ENCODE data around the gene MSH2.

DNA sequence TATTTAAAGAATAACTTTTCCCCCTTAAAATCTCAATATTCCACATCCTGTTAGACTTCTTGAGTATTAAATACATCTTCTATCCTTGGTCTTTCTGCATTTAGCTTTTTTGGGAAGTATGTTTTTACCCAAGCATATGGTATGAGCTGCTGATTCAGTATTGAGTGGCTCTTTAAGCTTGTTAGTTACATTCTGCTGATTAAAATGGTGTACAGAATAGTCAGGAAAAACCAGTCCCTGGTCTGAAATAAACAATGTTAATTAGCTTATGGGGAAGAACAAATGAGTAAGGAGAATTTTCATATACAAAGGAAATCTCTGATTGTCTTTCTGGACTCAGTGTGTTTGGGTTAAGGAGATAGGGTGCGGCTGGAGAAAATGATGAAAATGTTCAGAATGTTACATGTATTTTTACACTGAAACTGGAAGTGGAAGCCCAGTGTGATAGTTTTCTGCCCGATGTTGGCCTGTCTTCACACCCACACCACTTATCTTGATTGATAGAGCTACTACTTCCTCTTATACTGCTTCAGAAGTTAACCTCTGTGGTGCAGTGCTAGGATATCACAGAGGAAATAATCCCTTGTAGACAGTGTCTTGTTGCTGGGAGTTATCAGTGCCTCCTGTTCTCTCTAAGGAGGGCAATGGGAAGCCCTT lies 84.0 kb downstream of the MSH2 start:
- TF ChIP-seq, protein P1, sequence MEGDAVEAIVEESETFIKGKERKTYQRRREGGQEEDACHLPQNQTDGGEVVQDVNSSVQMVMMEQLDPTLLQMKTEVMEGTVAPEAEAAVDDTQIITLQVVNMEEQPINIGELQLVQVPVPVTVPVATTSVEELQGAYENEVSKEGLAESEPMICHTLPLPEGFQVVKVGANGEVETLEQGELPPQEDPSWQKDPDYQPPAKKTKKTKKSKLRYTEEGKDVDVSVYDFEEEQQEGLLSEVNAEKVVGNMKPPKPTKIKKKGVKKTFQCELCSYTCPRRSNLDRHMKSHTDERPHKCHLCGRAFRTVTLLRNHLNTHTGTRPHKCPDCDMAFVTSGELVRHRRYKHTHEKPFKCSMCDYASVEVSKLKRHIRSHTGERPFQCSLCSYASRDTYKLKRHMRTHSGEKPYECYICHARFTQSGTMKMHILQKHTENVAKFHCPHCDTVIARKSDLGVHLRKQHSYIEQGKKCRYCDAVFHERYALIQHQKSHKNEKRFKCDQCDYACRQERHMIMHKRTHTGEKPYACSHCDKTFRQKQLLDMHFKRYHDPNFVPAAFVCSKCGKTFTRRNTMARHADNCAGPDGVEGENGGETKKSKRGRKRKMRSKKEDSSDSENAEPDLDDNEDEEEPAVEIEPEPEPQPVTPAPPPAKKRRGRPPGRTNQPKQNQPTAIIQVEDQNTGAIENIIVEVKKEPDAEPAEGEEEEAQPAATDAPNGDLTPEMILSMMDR (CRISPR knock-in tag; IDR thresholded peaks at IDR 0.05): no peak
- TF ChIP-seq, protein P2, sequence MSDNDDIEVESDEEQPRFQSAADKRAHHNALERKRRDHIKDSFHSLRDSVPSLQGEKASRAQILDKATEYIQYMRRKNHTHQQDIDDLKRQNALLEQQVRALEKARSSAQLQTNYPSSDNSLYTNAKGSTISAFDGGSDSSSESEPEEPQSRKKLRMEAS (IDR thresholded peaks at IDR 0.05): no peak
- TF ChIP-seq SP2 (CRISPR knock-in tag; IDR thresholded peaks at IDR 0.05): no peak
- TF ChIP-seq, protein P3, sequence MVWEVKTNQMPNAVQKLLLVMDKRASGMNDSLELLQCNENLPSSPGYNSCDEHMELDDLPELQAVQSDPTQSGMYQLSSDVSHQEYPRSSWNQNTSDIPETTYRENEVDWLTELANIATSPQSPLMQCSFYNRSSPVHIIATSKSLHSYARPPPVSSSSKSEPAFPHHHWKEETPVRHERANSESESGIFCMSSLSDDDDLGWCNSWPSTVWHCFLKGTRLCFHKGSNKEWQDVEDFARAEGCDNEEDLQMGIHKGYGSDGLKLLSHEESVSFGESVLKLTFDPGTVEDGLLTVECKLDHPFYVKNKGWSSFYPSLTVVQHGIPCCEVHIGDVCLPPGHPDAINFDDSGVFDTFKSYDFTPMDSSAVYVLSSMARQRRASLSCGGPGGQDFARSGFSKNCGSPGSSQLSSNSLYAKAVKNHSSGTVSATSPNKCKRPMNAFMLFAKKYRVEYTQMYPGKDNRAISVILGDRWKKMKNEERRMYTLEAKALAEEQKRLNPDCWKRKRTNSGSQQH (CRISPR knock-in tag; IDR thresholded peaks at IDR 0.05; ENCODE audit: low read depth): no peak
